Panc1 (cell line): Measurements from ENCODE around the gene GPR50. TPM values are rescaled to one million over a fixed set of nuclear protein-coding genes. Genes with fewer than 3 reads are reported as not detected.

Experiments
- ATAC-seq: fragments of 200-7000 bp; cut with Tn5 transposase; 2 replicates; pipeline ENCODE4 v1.9.1; 2020; ENCODE audit warnings: mild to moderate bottlenecking, moderate library complexity
- BruUV-seq: library from RNA; stranded (reverse); fragments of 400-500 nt; replicated peaks from 2 replicates; lab custom pipeline; 2021; lab: Mats Ljungman, UMichigan
- CTCF ChIA-PET: fragments of 300-600 bp; sonication (Branson Sonifier 250); formaldehyde crosslinking; loops from one replicate; lab custom pipeline; 2022; ENCODE audit warnings: antibody characterized with exemption; lab: Charles Lee
- POLR2A ChIA-PET: fragments of 300-600 bp; sonication (Branson Sonifier 250); formaldehyde crosslinking; loops from one replicate; lab custom pipeline; 2022; ENCODE audit warnings: antibody characterized with exemption; lab: Charles Lee
- DNase-seq: peaks from one replicate; pipeline ENCODE4 v3.0.0-alpha.2; 2010; ENCODE audit warnings: low read depth, low spot score
- H3K27ac ChIP-seq: 2 replicates; pipeline ENCODE4 v1.5.1; 2011; ENCODE audit warnings: mild to moderate bottlenecking, low read length, inconsistent platforms
- H3K27me3 ChIP-seq: fragments of 200-500 bp; sonication (Bioruptor generic); 2 replicates; pipeline ENCODE4 v1.6.0; 2014; ENCODE audit warnings: low read length, inconsistent platforms; ENCODE audit not compliant: control insufficient read depth, insufficient read depth
- H3K36me3 ChIP-seq: fragments of 200-500 bp; sonication (Bioruptor generic); 2 replicates; pipeline ENCODE4 v1.5.1; 2014; ENCODE audit warnings: inconsistent platforms, mild to moderate bottlenecking, low read length, moderate library complexity; ENCODE audit not compliant: control insufficient read depth, insufficient read depth
- H3K4me1 ChIP-seq: 2 replicates; pipeline ENCODE4 v1.5.1; 2011; ENCODE audit warnings: inconsistent platforms, mild to moderate bottlenecking, low read length, moderate library complexity; ENCODE audit not compliant: control insufficient read depth, insufficient read depth
- H3K4me3 ChIP-seq, 2 experiments: 2 replicates each; pipeline ENCODE4 v1.5.1; 2011 to 2012; ENCODE audit warnings: low read depth in 2 of 2, low read length in 2 of 2, mild to moderate bottlenecking in 2 of 2, inconsistent platforms in 1 of 2, moderate library complexity in 1 of 2
- H3K9me3 ChIP-seq: fragments of 200-500 bp; sonication (Bioruptor generic); 2 replicates; pipeline ENCODE4 v1.5.1; 2014; ENCODE audit warnings: low read depth, mild to moderate bottlenecking, inconsistent platforms, low read length, moderate library complexity; ENCODE audit not compliant: control insufficient read depth, insufficient read depth
- POLR2AphosphoS5 ChIP-seq: IDR thresholded peaks from 2 replicates; pipeline ENCODE4 v1.6.1; 2012; ENCODE audit warnings: mild to moderate bottlenecking, low read depth, low read length, moderate library complexity
- SIN3A ChIP-seq: IDR thresholded peaks from 2 replicates; pipeline ENCODE4 v1.6.1; 2012; ENCODE audit warnings: low read depth, mild to moderate bottlenecking, low read length, moderate library complexity, borderline replicate concordance; ENCODE audit not compliant: insufficient read depth
- TCF7L2 ChIP-seq: IDR thresholded peaks from 2 replicates; pipeline ENCODE4 v1.6.1; 2011; ENCODE audit warnings: mild to moderate bottlenecking, low read depth, low read length, inconsistent platforms
- in situ Hi-C: cut with HindIII; loops from 2 replicates; pipeline ENCODE4 v1.10.0; 2016; ENCODE audit warnings: low sequenced_read_pairs, low pct_unique_long_range_greater_than_20kb
- intact Hi-C: fragments of 100-400 bp; cut with micrococcal nuclease; formaldehyde crosslinking; loops from one replicate; pipeline ENCODE4 v1.10.0; 2022; ENCODE audit not compliant: unreplicated experiment
- total RNA-seq: library from RNA; stranded (reverse); gene quantifications from one replicate; pipeline ENCODE4 v1.2.1, GENCODE V29; 2021; ENCODE audit not compliant: unreplicated experiment
- TF ChIP-seq, protein P1 (sequence below): fragments of 450-650 bp; IDR thresholded peaks from 2 replicates; pipeline ENCODE4 v1.5.1; 2017; ENCODE audit warnings: mild to moderate bottlenecking
- TF ChIP-seq, protein P2 (sequence below), 2 experiments: IDR thresholded peaks; 2 replicates each; pipeline ENCODE4 v1.6.1; 2011 to 2012; ENCODE audit warnings: low read depth in 2 of 2, control low read depth in 1 of 2, low read length in 1 of 2, mild to moderate bottlenecking in 1 of 2, moderate library complexity in 1 of 2; ENCODE audit not compliant: insufficient read depth in 1 of 2

Gene GPR50
- total RNA-seq, 1 experiment from 2014 or later = 0.26 TPM

DNA sequence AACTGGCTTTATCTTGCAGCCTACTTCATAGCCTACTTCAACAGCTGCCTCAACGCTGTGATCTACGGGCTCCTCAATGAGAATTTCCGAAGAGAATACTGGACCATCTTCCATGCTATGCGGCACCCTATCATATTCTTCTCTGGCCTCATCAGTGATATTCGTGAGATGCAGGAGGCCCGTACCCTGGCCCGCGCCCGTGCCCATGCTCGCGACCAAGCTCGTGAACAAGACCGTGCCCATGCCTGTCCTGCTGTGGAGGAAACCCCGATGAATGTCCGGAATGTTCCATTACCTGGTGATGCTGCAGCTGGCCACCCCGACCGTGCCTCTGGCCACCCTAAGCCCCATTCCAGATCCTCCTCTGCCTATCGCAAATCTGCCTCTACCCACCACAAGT lies 4.0 kb downstream of the GPR50 start:
- no peaks in the 10 kb centered on the region for H3K36me3 ChIP-seq
- ATAC-seq (no peak), DNase-seq (no peak)
- POLR2A ChIA-PET = no interaction called here
- no peak overlapping the region for H3K27ac ChIP-seq
- TF ChIP-seq, protein P1, sequence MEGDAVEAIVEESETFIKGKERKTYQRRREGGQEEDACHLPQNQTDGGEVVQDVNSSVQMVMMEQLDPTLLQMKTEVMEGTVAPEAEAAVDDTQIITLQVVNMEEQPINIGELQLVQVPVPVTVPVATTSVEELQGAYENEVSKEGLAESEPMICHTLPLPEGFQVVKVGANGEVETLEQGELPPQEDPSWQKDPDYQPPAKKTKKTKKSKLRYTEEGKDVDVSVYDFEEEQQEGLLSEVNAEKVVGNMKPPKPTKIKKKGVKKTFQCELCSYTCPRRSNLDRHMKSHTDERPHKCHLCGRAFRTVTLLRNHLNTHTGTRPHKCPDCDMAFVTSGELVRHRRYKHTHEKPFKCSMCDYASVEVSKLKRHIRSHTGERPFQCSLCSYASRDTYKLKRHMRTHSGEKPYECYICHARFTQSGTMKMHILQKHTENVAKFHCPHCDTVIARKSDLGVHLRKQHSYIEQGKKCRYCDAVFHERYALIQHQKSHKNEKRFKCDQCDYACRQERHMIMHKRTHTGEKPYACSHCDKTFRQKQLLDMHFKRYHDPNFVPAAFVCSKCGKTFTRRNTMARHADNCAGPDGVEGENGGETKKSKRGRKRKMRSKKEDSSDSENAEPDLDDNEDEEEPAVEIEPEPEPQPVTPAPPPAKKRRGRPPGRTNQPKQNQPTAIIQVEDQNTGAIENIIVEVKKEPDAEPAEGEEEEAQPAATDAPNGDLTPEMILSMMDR = no peak
- no peak for TF ChIP-seq SIN3A
- no peak for TF ChIP-seq TCF7L2
- no peak for TF ChIP-seq POLR2AphosphoS5
- TF ChIP-seq, protein P2, sequence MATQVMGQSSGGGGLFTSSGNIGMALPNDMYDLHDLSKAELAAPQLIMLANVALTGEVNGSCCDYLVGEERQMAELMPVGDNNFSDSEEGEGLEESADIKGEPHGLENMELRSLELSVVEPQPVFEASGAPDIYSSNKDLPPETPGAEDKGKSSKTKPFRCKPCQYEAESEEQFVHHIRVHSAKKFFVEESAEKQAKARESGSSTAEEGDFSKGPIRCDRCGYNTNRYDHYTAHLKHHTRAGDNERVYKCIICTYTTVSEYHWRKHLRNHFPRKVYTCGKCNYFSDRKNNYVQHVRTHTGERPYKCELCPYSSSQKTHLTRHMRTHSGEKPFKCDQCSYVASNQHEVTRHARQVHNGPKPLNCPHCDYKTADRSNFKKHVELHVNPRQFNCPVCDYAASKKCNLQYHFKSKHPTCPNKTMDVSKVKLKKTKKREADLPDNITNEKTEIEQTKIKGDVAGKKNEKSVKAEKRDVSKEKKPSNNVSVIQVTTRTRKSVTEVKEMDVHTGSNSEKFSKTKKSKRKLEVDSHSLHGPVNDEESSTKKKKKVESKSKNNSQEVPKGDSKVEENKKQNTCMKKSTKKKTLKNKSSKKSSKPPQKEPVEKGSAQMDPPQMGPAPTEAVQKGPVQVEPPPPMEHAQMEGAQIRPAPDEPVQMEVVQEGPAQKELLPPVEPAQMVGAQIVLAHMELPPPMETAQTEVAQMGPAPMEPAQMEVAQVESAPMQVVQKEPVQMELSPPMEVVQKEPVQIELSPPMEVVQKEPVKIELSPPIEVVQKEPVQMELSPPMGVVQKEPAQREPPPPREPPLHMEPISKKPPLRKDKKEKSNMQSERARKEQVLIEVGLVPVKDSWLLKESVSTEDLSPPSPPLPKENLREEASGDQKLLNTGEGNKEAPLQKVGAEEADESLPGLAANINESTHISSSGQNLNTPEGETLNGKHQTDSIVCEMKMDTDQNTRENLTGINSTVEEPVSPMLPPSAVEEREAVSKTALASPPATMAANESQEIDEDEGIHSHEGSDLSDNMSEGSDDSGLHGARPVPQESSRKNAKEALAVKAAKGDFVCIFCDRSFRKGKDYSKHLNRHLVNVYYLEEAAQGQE (IDR thresholded peaks at IDR 0.05; ENCODE audit: insufficient read depth in 1 of 2, low read depth in 2 of 2, low read length in 1 of 2) = no peak
- no peaks in the 10 kb centered on the region for H3K9me3 ChIP-seq
- H3K27me3 ChIP-seq = peaks cover 27% of the 10 kb centered on the region; the same call in 1 of the 2 replicates
- CTCF ChIA-PET = no interaction called here
- intact Hi-C loops (no loop called here), in situ Hi-C loops (no loop called here)
- BruUV-seq = no TSS peak
- H3K4me1 ChIP-seq = peaks cover 4% of the 10 kb centered on the region
- no peak overlapping the region for H3K4me3 ChIP-seq

DNA sequence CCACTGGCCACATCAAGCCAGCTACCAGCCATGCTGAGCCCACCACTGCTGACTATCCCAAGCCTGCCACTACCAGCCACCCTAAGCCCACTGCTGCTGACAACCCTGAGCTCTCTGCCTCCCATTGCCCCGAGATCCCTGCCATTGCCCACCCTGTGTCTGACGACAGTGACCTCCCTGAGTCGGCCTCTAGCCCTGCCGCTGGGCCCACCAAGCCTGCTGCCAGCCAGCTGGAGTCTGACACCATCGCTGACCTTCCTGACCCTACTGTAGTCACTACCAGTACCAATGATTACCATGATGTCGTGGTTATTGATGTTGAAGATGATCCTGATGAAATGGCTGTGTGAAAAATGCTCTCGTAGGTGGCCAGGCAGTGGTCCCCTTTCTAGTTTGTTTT lies 4.7 kb downstream of the GPR50 start:
- peaks cover 4% of the 10 kb centered on the region for H3K4me1 ChIP-seq
- no peak for DNase-seq
- ATAC-seq = no peak
- in situ Hi-C loops (no loop called here), intact Hi-C loops (no loop called here)
- no TSS peak for BruUV-seq
- no peaks in the 10 kb centered on the region for H3K9me3 ChIP-seq
- ChIA-PET CTCF (no interaction called here), POLR2A (no interaction called here)
- H3K27me3 ChIP-seq = peaks cover 23% of the 10 kb centered on the region; the same call in 1 of the 2 replicates
- H3K27ac ChIP-seq = no peak overlapping the region
- no peak overlapping the region for H3K4me3 ChIP-seq
- TF ChIP-seq, protein P1 = no peak
- TF ChIP-seq TCF7L2 = no peak
- TF ChIP-seq POLR2AphosphoS5 = no peak
- H3K36me3 ChIP-seq = no peaks in the 10 kb centered on the region
